K562 treated with DMSO at 1 percent for 24 hours (cell line): ENCODE measurements around the gene SLC27A3. TPM values are rescaled to one million over a fixed set of nuclear protein-coding genes. Genes with fewer than 3 reads are reported as not detected.

Source experiments
- total RNA-seq: library from RNA; unstranded; fragments of 300-600 nt; gene quantifications from 2 replicates; pipeline ENCODE4 v1.2.3, GENCODE V29; 2022; ENCODE audit warnings: low read depth; ENCODE audit not compliant: insufficient read depth

SLC27A3 gene
- total RNA-seq = 9.0 and 9.3 TPM in 2 replicates

GRCh38 chr1:153774780-153775457 is at the start of gene SLC27A3:
Gene SLC27A3 (plus strand): TSS chr1:153775407. CDS start chr1:153775498, 91 bp downstream.

GRCh38 chr1:153727463-153728304 is 47.5 kb upstream of the SLC27A3 start, which contains the start of gene INTS3:
Gene INTS3 (plus strand): TSS chr1:153728050. CDS start chr1:153728635, 585 bp downstream.

Other genes with a start within 250 kb of the SLC27A3 start
- 14.1 and 19.7 TPM in 2 replicates for gene S100A6, start 239.4 kb upstream of the SLC27A3 start, total RNA-seq
- gene S100A5, start 234.5 kb upstream of the SLC27A3 start, total RNA-seq = not detected in 2 replicates
- 5.4 and 6.5 TPM in 2 replicates for gene S100A4, start 229.6 kb upstream of the SLC27A3 start, total RNA-seq
- 0.44 TPM in 1 of 2 replicates, not detected in the other for gene S100A3, start 226.1 kb upstream of the SLC27A3 start, total RNA-seq
- gene S100A2, start 209.6 kb upstream of the SLC27A3 start, total RNA-seq = not detected in 2 replicates
- 5.0 and 5.5 TPM in 2 replicates for gene S100A16, start 162.3 kb upstream of the SLC27A3 start, total RNA-seq
- gene S100A14, start 159.1 kb upstream of the SLC27A3 start, total RNA-seq = 1.3 TPM in 1 of 2 replicates, not detected in the other
- 195 and 202 TPM in 2 replicates for gene S100A13, start 147.9 kb upstream of the SLC27A3 start, total RNA-seq
- gene S100A1, start 147.0 kb upstream of the SLC27A3 start, total RNA-seq = 31.8 and 34.2 TPM in 2 replicates
- 56.0 and 57.4 TPM in 2 replicates for gene CHTOP, start 141.3 kb upstream of the SLC27A3 start, total RNA-seq
- gene SNAPIN, start 116.7 kb upstream of the SLC27A3 start, total RNA-seq = 49.3 and 51.6 TPM in 2 replicates
- 237 and 240 TPM in 2 replicates for gene ILF2, start 104.4 kb upstream of the SLC27A3 start, total RNA-seq
- gene NPR1, start 96.7 kb upstream of the SLC27A3 start, total RNA-seq = not detected in 2 replicates
- gene INTS3, start 47.4 kb upstream of the SLC27A3 start, total RNA-seq = 28.2 and 29.5 TPM in 2 replicates
- 11.7 and 12.7 TPM in 2 replicates for gene GATAD2B, start 147.6 kb downstream of the SLC27A3 start, total RNA-seq
- gene DENND4B, start 171.3 kb downstream of the SLC27A3 start, total RNA-seq = 45.6 and 46.2 TPM in 2 replicates
- gene CRTC2, start 183.2 kb downstream of the SLC27A3 start, total RNA-seq = 35.6 and 35.8 TPM in 2 replicates
- 84.3 and 86.0 TPM in 2 replicates for gene SLC39A1, start 188.1 kb downstream of the SLC27A3 start, total RNA-seq
- 24.5 and 25.3 TPM in 2 replicates for gene CREB3L4, start 192.5 kb downstream of the SLC27A3 start, total RNA-seq
- gene JTB, start 202.3 kb downstream of the SLC27A3 start, total RNA-seq = 248 and 249 TPM in 2 replicates
- 144 TPM in 2 replicates for gene RAB13, start 210.9 kb downstream of the SLC27A3 start, total RNA-seq
- gene RPS27, start 215.4 kb downstream of the SLC27A3 start, total RNA-seq = 13,435 and 13,488 TPM in 2 replicates